ENCODE results near the gene CRB1.

Gene CRB1

DNA sequence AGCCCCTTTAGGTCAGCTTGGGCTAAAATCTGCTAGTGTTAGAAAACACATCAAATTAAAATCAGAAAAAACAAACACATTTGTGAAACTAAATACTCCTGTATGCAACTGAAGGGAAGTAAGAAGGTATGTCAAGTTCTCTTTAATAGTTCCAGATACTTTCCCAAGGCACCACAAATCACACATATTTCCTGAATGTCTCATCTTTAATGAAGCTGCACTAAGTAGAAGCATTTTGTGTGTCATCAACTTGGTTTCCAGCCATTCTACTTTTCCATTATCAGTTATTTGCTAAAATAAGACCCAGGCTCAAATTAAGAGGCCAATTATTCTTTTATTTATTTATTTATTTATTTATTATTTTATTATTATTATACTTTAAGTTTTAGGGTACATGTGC is 34.7 kb downstream of the CRB1 start:
- no peak for FAIRE-seq
- DNase-seq (ENCODE audit: insufficient read length, low spot score), result no peak

GRCh38 chr1:197303463-197303862 is 35.4 kb downstream of the CRB1 start:
- DNase-seq (ENCODE audit: insufficient read length, low spot score), result no peak
- FAIRE-seq, result no peak

- FAIRE-seq (no peak), DNase-seq (ENCODE audit: insufficient read length, low spot score) (no peak)
Observed at GRCh38 chr1:197304638-197305200, 36.7 kb downstream of the CRB1 start.

DNA sequence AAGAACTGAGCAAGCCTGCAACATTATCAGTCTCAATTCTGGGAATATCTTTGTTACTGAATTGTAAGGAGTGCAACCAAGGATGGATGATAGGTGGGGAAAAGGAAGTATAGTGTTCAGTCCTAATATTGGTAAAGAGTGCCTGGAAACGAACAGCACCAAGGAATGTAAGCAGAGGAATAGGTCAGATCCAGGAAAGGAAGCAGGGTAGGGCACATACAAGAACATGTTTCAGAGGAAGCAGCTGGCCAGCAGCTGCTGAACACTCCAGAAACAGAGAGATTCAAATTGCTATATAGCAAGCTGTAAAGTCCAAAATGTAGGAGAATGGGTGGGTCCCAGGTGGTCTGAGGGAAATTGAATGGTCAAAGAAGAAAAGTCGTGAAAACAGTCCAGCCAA is 37.9 kb downstream of the CRB1 start:
- FAIRE-seq (no peak), DNase-seq (ENCODE audit: insufficient read length, low spot score) (no peak)

GRCh38 chr1:197306381-197307062 is 38.5 kb downstream of the CRB1 start:
- no peak for FAIRE-seq

GRCh38 chr1:197307136-197307535 is 39.1 kb downstream of the CRB1 start:
- FAIRE-seq, result no peak

More at GRCh38 chr1:197306381-197307062, 38.5 kb downstream of the CRB1 start:
- no peak for DNase-seq (ENCODE audit: insufficient read length, low spot score)

DNA sequence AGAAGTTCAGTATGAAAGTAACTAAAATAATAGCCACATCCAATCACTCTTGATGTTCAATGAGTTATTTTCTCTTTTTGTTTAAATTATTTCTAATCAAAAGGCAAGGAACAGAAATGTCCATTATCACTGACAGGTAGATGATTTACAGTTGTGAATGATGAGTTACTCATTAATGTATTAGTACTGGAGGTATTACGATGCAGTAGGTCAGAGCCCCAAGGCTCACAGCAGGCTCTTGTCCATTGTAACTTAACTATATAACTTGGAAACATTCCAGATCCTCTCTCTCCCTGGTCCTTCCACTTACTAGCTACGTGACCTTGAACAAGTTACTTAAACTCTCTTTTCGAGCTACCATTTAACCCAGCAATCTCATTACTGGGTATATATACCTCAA is 39.5 kb downstream of the CRB1 start:
- FAIRE-seq (no peak), DNase-seq (ENCODE audit: insufficient read length, low spot score) (no peak)

More at GRCh38 chr1:197307136-197307535, 39.1 kb downstream of the CRB1 start:
- DNase-seq (ENCODE audit: insufficient read length, low spot score), result no peak

- DNase-seq (ENCODE audit: insufficient read length, low spot score), result no peak
- FAIRE-seq, result no peak
Observed at GRCh38 chr1:197311081-197311480, 43.0 kb downstream of the CRB1 start.

GRCh38 chr1:197312163-197312562 is 44.1 kb downstream of the CRB1 start:
- FAIRE-seq (no peak), DNase-seq (ENCODE audit: insufficient read length, low spot score) (no peak)

GRCh38 chr1:197313713-197314112 is 45.7 kb downstream of the CRB1 start:
- DNase-seq (ENCODE audit: insufficient read length, low spot score) (no peak), FAIRE-seq (no peak)

- DNase-seq (ENCODE audit: insufficient read length, low spot score), result no peak
- FAIRE-seq, result no peak
Observed at GRCh38 chr1:197314682-197315081, 46.6 kb downstream of the CRB1 start.

DNA sequence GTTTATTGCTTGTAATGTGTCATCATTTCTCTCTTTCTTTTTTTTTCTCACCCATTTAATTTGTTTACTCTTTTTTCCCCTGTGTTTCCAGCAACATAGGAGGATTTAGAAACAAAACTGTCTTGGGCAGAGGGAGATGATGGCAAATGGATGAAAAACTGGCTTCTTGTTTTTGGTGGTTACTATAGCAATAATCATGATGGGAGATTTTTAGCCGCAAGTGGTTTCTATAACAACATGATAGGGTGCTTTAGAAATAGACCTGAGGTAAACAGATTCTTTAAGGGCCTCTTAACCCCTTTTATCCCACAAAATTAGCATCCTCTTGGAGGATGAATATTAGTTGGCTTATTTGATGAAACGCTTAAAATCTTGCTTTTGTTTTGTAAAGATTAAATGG is 51.6 kb downstream of the CRB1 start:
- no peak for FAIRE-seq
- DNase-seq (ENCODE audit: insufficient read length, low spot score), result no peak

GRCh38 chr1:197320991-197321531 is 53.0 kb downstream of the CRB1 start:
- FAIRE-seq, result no peak
- DNase-seq (ENCODE audit: insufficient read length, low spot score), result no peak

GRCh38 chr1:197321811-197322210 is 53.8 kb downstream of the CRB1 start:
- no peak for FAIRE-seq
- DNase-seq (ENCODE audit: insufficient read length, low spot score), result no peak

DNA sequence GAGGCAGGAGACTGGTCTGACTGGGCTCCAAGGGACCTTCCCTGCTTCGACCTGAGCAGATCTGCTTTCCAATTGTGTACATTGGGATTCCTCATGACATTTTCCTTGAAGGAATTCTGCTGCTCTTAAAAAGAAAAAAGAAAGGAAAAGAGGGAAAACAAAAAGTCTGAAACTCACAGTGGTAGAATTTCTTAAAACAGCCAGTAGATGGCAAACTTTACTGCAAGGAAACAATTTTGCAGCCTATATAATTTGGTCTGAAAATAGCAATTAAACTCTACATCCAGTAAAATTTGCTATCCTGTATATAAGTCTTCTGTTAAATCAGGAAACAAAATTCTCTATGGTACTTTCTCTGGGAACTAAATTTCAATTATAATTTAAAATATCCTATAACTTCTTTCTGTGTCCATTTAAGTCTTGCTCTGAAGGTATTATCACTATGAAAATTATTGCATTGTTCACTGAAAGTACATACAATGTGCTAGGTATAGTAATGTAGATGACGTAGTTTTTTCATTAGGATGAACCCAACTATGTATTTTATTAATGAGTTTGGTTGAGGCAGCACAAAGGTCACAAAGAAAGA is 59.8 kb downstream of the CRB1 start:
- FAIRE-seq (no peak), DNase-seq (ENCODE audit: insufficient read length, low spot score) (no peak)

DNA sequence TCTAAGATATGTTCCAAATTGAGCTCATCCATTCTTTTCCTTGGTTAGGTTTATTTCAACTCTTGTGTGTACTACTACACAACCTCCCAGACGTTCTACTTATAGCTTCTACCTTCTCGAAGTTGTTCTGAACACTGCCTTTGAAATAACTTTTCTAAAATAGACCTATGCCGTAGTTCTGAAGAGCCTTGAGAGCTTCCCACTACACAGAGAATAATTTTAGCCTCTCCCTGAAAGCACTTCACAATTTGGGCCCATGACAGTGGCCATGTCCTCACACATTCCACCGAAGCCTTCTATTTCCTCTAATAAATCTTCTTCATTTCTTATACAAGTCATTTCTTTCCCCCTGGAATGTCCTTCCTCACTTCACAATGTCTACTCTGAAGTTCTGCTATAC is 62.2 kb downstream of the CRB1 start:
- FAIRE-seq (no peak), DNase-seq (ENCODE audit: insufficient read length, low spot score) (no peak)

DNA sequence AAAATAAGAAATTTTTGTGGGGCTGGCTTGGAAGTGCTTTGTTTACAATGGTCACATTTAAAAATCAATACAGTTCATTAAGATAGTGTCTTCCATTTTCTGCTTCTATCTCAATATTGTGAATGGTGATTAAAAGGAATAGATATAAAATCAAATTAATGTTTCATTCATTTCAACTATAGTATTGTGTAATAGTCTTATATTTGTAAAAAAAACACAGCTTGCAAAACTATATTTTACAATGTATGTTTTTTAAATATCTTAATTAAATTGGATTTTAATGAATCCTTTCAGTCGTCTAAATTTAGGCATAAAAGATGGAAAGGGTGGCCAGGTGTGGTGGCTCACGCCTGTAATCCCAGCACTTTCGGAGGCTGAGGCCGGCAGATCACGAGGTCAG is 63.5 kb downstream of the CRB1 start:
- DNase-seq (ENCODE audit: insufficient read length, low spot score), result no peak
- no peak for FAIRE-seq

DNA sequence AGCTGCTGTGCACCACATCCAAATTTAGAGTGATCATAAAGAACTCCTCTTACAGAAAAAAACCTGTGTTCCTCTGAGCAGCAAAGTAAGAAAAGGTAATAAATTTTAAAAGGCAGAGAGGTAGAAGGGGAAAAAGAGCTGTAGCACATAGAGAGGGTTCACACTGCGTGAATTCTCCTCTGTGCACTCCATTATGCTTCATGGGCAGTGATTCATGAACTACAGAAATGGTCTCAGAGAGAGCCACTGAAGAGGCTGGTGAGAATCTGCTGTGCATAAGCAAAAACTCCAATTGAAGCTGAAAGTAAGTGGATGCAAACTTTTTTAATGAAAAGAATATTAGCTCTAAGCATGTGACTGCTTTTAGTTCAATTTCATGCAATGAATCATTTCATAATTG is 65.0 kb downstream of the CRB1 start:
- FAIRE-seq, result no peak
- no peak for DNase-seq (ENCODE audit: insufficient read length, low spot score)

DNA sequence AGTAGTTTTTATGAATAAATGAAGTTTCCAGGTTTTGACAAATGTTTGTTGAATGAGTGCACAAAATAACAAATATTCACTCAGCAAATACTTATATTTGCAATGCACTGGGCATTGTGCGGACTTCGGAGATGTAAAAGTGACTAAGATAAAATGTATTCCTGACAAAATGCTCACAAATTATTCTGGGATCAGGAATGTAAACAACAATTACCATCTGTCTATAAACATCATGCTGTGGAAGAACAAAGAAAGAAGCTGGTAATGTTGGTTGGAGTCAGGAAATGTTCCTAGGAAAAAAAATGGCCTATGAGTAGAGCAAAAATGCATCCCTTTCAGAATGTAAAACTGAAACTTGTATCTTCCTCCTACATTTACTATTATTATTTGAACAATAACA is 68.5 kb downstream of the CRB1 start:
- no peak for FAIRE-seq
- DNase-seq (ENCODE audit: insufficient read length, low spot score), result no peak

- DNase-seq (ENCODE audit: insufficient read length, low spot score), result no peak
- no peak for FAIRE-seq
Observed at GRCh38 chr1:197339106-197340060, 71.3 kb downstream of the CRB1 start.

GRCh38 chr1:197341626-197342025 is 73.6 kb downstream of the CRB1 start:
- FAIRE-seq (no peak), DNase-seq (ENCODE audit: insufficient read length, low spot score) (no peak)

Data from GM19239 (cell line).